Measurements from ENCODE around the gene GJA4.

GJA4 gene

DNA sequence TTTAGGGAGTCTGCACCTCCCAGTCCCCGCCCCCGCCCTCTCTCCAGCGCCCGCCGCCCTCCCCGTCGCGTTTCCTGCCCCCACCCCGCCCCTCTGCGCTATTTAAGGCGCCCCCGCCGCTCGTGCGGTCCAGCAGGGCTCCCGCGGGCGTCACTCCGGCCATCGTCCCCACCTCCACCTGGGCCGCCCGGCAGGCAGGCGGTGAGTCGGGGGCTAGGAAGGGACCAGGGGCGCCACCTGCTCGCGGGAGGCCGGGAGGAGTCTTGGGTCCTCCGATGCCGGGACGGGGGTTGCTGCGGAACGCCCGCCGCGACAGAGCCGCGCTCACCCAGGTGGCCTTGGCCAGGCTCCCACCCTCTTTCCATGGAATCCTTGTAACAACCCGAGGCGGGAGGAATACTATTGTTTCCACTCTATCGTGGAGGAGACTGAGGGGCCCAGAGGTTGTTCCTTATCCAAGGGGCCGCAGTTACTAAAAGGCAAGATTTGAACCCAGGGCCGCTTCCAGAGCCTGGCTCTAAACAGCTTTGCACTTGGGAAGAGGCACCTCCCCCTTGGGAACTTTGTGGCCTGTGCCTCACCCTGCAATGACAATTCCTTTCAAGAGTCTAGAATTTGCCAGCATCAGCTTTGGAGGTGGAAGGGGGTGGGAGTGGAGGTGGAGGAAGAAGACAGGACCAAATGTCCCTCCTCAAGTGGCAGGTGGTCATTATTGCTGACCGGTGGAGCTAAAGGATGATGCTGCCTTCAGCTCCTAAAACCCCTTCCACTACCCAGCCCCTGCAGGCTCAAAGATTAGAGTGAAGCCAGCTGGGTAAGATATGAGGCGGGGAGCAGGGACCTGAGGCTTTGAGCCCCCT lies at the start of gene GJA4:
GJA4 (plus strand) TSS at position 132 of the 860 bp plus-strand sequence. CDS start 1,215 bp downstream, outside the sequence.
- no peak for ATAC-seq

DNA sequence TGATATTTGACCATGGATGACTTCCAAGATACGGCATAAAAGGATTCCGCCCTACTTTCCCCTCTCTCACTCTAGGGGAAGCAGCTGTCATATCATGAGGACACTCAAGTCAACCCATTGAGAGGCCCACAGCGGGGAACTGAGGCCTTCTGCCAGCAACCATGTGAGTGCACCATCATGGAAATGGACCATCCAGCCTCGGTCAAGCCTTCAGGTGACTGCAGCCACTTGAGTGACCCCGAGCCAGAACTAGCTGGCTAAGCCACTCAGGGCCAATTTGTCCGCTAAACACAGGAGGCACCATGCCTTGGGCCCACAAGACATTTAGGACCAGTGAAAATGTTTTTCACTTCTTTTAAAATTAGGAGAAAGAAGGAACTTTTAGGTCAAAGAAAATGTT lies 49.0 kb upstream of the GJA4 start:
- no peak for ATAC-seq

DNA sequence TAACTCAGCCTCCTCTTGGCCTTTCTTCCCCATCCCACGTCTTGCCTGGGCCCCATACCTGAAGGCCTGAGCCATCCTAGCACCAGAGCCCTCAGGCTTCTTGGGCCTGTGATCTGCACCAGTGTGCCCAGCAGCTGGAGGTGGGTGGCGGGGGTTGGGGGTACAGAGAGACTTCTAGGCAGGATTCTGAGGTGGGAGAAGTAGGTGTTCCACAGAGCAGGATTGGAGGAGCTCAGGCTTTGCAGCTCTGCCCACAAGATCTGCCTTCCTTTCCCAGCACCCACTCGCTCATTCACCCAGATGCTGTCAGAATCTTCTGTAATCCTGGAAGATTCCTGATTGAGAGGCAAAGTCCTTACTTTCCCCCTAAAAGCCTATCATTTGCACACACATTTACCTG lies 47.9 kb upstream of the GJA4 start:
- ATAC-seq = no peak

DNA sequence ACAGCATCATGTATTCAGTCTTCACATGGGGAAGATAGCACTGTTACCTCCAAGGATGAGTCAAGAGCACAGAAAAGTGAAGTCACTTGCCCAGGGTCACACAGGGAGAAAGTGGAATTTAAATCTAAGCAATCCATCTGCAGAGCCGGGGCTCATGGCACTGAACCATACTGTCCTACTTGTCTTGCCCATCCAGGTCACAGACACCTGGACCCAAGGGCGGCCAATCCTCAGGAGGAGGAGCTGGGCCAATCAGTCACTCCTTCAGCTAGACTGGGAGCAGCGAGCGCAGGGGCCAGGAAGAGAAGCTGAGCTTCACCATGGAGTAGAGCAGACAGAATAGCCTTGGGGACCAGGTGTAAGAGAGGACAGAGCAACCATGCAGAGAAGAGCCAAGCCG lies 47.1 kb upstream of the GJA4 start:
- no peak for ATAC-seq

DNA sequence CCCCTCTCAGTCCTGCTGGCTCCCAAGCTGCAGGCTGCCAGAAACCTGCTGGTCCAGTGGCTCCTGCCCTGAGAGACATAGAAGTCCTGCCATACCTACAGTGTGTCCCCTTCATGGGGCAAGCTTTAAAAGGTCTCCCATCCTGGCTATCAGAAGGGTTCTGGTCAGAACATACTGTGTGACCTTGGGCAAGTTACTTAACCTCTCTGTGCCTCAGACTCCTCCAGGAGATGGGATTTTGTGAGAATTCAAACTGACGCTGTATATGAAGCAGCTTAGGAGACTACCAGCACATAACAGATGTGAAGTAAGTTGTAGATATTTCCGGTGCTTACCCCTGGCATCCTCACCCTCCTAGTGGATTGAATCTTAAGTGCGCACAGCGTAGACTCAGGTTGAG lies 46.7 kb upstream of the GJA4 start:
- ATAC-seq = no peak

DNA sequence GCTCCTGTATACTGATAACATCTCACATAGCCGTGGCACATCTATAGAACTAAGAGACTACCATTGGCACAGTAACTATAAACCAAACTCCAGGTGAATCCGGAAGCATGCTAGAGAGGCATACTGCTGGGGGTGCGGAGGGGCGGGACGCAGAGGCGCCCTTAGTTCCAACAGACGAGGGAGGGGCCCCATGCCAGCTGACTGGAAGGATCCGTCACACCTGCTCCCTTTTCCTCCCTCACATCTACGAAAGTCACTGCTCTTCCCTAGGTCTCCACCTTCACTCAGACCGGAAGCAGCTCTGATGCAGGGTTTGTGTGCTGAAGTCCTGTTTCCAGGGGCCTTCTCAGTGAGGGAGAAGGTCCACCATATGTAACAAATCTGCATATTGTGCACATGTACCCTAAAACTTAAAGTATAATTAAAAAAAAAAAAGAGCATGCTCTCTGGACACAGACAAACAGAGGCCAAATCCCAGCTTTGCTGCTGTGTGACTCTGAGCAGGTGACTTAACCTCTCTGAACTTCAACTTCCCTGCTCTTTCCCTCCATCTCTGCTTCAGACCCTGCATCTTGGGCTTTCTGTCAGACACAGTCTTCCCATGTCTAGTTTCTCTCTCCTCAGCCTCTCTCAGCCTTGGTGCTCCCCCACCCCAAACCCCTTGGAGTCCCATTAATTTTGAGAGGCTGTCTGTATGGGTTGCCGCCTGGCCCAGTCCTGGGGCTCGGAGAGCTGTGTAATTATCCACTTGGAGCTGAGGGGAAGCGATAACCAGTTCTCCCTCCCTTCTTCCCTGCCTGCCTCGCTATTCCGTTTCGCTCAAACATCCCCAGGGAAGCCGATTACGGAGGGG lies 45.8 kb upstream of the GJA4 start:
- ATAC-seq = no peak

DNA sequence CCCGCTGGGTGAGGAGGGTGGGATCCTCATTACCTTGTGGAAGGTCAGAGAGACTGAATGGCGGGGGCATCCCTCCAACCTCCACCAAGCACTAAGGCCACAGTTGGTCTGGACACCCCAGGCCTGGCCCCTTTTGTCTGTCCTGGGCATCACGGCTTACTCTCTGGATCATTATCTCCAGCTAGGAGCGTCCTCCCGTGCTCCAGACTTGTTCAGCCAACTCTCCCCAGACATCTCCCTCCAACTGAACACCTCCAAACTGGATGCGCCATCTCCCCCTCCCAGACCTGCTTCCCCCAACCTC lies 45.2 kb upstream of the GJA4 start:
- ATAC-seq = no peak

DNA sequence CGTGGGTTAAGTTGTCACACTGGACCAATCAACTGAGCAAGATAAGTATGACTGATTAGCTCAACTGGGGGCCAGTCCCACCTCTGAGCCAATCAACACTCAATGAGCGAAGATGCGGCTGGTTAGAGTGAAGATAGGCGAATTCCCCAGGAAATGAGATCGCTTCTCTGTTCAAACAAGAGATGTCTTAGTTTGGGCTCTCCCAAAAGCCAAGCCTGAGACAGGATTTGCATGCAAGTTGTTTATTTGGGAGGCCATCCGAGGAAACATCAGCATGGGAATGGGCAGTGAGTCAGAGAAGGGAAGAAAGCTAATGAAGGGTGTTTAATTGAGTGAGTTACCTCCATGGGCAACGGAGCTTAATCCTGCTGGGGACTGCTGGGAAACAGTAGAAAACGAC lies 42.8 kb upstream of the GJA4 start:
- no peak for ATAC-seq

DNA sequence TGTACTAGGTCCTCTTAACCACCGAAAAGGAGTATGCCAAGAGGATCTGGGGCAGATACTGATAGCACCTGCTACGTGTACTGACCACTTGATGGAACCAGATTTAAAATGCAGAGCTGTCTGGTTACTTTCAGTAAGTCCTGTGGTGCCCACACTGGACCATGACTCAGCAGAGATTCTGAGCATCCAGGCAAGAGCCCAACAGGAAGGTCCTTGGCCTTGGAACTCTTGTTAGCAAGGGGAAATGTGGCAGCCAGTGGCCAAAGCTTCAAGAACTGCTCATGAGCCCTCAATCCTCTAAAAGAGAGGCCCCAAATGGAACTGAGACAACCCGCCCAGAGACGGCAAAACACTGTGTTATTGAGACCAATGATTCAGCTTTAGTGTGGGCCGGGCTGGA lies 42.2 kb upstream of the GJA4 start:
- ATAC-seq = no peak

DNA sequence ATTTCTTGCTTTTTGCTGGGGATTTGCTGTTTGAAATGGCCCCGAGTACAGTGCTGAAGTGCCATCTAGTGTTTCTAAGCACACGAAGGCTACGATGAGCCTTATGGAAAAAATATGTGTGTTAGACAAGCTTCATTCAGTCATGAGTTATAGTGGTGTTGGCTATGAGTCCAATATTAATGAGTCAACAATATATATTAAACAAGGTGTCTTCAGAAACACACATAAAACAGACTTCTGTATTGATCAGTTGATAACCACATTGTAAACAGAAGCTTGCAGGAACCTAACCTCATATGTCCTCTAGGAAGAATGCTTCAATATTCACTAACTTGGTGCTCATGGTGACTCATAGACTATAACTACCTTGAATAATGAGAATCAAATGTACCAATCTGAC lies 39.6 kb upstream of the GJA4 start:
- no peak for ATAC-seq

DNA sequence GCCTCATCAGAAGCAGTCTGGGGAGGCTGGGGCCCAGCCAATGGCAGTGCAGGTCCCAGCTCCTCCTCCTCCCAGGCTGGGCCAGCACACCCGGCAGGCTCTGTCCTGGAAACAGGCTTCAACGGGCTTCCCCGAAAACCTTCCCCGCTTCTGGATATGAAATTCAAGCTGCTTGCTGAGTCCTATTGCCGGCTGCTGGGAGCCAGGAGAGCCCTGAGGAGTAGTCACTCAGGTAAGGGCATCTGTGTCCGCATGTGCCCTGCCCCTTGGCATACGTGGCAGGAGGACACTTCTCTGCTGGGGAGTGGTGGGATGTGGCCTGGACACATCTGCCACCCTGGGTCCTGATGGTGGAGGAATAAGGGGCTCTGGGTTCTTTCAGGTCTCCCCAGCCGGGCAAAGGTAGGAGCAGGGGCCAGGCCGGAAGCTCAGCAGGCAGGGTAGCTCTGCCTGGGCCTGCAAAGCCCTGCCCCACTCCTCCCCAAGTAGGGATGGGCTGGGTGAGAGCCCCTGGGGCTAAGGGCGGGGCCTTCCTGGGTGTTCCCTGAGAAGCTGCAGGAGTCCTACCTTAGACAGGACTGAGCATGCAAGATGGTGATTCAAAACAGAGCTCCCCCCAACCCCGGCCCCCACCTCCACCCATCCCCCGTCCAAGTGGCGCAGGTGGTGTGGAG lies 37.7 kb upstream of the GJA4 start, which contains the start of gene GJB5:
GJB5 (plus strand) TSS at position 84 of the 674 bp plus-strand sequence. CDS start 2,284 bp downstream, outside the sequence.
- ATAC-seq = no peak

DNA sequence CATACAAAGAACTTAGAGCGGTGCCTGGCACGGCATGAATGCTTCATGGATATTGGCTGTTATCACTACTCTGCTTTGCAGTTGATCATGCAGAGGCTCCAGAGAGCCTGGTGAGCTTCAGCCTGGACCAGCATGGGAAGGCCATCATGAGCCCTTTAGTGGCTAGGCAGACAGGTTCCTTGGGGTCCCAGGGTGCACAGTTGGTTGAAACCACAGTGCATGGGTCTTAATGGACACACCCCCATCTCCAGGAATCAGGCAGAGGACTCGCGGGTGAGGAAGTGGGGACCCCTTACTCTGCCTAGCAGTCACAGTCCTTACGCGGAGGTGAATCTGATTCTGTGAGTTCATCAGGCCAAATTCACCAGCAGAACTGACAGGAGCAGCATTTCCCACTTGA lies 36.8 kb upstream of the GJA4 start:
- no peak for ATAC-seq

DNA sequence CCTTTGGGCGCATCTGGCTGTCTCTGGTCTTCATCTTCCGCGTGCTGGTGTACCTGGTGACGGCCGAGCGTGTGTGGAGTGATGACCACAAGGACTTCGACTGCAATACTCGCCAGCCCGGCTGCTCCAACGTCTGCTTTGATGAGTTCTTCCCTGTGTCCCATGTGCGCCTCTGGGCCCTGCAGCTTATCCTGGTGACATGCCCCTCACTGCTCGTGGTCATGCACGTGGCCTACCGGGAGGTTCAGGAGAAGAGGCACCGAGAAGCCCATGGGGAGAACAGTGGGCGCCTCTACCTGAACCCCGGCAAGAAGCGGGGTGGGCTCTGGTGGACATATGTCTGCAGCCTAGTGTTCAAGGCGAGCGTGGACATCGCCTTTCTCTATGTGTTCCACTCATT lies 35.4 kb upstream of the GJA4 start:
- ATAC-seq = no peak

DNA sequence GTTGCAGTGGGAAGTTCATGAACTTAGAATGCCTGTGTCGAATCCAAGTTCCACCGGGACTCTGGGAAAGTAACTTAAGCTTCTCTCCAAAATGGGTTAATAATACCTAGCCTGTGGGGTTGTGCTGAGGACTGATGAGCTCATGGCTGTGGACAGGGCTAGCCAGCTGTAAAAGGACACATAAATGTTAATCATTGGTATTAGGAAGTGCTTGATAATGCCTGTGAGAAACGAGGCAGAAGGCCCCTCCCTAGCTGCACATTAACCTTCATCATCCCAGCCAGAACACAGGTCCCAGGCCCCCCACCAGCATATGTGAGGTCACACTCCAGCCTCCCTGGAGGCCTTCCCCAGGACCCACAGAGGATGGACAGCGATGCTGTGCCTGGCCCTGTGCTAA lies 34.0 kb upstream of the GJA4 start:
- no peak for ATAC-seq

DNA sequence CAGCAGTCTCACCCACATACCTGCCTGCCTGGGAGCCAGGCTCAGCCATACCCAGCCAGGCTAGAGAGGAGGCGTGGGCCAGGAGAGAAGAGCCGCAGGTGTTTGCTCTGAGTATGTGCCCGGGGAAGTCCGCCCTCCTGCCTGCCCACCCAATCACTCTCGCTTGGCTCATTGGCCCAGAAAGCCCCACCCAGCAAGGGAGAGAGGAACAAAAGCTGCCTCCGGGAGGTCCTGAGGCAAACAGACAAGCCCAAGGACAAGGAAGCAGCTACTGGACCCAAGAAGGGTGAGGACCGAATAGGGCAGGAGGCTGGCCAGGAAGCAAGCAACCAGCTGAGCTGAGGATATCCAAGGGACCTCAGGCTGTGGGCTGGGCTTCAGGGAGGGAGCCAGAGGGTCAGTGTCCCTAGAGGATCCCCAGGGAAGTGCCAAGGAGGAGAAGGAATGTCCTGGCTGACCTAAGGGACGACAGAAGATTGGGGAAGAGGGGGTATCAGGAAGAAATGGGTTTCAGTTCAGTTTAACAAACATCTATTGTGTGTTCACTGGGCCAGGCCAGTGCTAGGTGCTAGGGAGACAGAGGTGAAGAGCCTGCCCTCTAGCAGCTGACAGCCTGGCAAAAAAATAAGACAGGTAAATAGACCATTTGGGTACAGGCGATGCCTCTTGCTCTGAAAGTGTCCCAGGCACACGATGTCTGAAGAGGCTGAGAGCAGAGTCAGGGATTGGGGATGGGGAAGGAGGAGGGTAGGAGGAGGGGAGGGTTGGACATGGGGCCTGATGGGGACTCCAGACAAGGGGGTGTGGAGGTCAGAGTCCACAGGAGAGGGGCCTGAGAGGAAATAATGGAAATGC lies 33.1 kb upstream of the GJA4 start, which contains the start of gene GJB4:
GJB4 (plus strand) TSS at position 238 of the 855 bp plus-strand sequence. CDS start 1,515 bp downstream, outside the sequence.
- ATAC-seq = no peak

DNA sequence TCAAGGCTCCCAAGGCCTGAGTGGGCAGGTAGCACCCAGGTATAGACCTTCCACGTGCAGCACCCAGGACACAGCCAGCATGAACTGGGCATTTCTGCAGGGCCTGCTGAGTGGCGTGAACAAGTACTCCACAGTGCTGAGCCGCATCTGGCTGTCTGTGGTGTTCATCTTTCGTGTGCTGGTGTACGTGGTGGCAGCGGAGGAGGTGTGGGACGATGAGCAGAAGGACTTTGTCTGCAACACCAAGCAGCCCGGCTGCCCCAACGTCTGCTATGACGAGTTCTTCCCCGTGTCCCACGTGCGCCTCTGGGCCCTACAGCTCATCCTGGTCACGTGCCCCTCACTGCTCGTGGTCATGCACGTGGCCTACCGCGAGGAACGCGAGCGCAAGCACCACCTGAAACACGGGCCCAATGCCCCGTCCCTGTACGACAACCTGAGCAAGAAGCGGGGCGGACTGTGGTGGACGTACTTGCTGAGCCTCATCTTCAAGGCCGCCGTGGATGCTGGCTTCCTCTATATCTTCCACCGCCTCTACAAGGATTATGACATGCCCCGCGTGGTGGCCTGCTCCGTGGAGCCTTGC lies 31.5 kb upstream of the GJA4 start:
- no peak for ATAC-seq

DNA sequence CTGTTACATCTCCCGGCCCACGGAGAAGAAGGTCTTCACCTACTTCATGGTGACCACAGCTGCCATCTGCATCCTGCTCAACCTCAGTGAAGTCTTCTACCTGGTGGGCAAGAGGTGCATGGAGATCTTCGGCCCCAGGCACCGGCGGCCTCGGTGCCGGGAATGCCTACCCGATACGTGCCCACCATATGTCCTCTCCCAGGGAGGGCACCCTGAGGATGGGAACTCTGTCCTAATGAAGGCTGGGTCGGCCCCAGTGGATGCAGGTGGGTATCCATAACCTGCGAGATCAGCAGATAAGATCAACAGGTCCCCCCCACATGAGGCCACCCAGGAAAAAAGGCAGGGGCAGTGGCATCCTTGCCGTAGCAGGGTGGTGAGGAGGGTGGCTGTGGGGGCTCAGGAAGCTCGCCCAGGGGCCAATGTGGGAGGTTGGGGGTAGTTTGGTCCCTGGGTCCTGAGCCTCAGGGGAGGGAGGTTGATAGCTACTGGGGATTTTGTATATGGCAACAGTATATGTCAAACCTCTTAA lies 31.0 kb upstream of the GJA4 start:
- ATAC-seq = no peak

DNA sequence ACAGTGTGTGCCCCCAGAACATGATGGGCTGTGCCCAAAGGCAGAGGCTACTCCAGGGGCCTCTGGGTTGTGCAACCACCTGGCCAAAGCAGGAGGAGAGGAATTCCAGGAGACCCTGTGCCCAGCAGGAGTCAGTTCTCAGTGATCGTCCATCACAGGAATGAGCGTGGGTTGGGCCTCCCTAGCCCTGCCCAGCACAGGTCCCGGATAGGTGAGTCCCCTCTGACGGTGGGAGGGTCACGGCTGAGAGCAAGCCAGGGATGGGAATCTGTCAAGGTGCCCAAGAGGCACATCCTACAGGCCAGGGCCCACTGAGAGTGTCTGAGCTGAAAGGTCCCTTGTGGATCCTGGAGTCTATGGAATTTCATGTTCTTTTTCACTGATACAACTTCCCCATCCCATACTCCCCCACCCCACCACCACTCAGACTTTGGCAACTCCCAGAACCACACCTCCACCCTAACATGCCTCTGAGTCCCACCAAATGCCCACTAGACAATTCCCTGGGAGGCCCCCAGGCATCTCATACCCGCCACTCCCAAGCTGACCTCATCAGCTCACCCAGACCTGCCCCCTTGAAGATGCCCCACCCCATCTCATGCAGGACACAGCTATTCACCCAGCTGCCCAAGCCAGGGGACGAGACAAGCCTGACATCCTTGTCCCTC lies 30.2 kb upstream of the GJA4 start:
- ATAC-seq = no peak

DNA sequence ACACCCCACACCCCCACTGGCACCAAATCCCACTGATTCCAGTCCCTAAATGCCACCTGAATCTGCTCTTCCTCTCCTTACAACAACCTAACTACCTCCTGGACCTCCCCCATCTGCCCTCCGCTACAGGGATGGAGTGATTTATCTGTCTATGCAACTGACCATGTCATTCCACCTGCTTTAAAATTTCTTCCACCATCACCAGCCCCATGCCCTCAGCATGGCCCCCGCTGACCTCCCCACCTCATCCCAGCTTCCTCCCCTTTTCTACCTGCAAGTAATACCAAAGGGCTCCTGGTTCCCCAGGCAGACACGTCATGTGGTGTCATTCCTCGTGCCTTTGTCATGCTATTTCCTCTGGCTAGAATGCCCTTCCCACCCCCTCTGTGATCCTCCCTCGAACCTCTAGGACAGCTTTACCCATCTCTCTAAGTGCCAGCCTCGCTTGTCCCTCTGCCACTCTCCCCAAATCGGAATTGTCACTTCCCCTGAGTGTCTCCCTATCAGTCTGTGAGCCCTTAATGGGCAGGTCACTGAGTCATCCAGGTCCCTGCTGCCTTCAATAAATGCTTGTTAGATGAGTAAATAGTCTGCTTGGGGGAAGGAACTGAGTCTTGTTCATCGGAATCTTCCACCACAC lies 29.5 kb upstream of the GJA4 start:
- ATAC-seq = no peak

DNA sequence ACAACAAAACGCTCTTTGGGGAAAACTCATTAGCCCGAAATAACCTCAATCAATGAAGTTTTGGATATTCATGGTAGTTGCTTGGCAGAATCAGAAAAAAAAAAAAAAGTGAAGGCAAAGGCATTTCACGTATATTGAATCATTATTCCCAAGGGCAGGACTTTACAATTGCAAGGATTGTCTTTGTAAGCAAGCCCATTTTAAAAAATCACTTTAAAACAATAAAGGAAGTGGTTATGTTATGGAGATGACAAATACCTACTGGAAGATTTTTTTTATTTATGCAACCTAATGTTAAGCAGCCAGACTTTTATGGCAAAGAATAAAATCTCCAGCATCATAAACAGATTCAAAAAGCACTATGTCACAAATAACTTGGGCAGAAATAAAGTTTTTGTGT lies 23.9 kb upstream of the GJA4 start:
- no peak for ATAC-seq
